CD14-positive monocyte (primary cell): Measurements from ENCODE around the gene AOPEP. TPM values are rescaled to one million over a fixed set of nuclear protein-coding genes. Genes with fewer than 3 reads are reported as not detected.

Experiments used
- DNase-seq, 3 donors: peaks; one replicate each; pipeline ENCODE4 v3.0.0-alpha.2; 2011 to 2022
- H2AFZ ChIP-seq: 2 replicates; pipeline ENCODE4 v1.6.0; 2012; ENCODE audit warnings: mild to moderate bottlenecking, low read depth, low read length, inconsistent platforms; ENCODE audit not compliant: insufficient read depth, poor library complexity, severe bottlenecking
- H3K27ac ChIP-seq, 2 donors: 1 replicate in 1 of 2; 2 replicates in 1 of 2; pipeline ENCODE4 v1.5.1; 2012 to 2013; ENCODE audit warnings: low read length in 2 of 2, control low read depth in 1 of 2, inconsistent platforms in 1 of 2, low read depth in 1 of 2, mild to moderate bottlenecking in 1 of 2
- H3K27me3 ChIP-seq, 2 donors: one replicate each; pipeline versions ENCODE4 v1.6.0 to v1.6.1; 2011 to 2013; ENCODE audit warnings: low read length in 2 of 2; ENCODE audit not compliant: control insufficient read depth in 2 of 2, insufficient read depth in 2 of 2
- H3K36me3 ChIP-seq, 2 donors: replicated peaks in 1 of 2; 1 replicate in 1 of 2; 2 replicates in 1 of 2; pipeline versions ENCODE4 v1.5.1 to v1.6.1; 2012 to 2013; ENCODE audit warnings: low read length in 2 of 2, control low read depth in 1 of 2, inconsistent platforms in 1 of 2, mild to moderate bottlenecking in 1 of 2; ENCODE audit not compliant: insufficient read depth in 2 of 2, control insufficient read depth in 1 of 2
- H3K4me1 ChIP-seq, 2 donors: 1 replicate in 1 of 2; 2 replicates in 1 of 2; pipeline versions ENCODE4 v1.5.1 to v1.6.1; 2012 to 2013; ENCODE audit warnings: low read length in 2 of 2, control low read depth in 1 of 2, inconsistent platforms in 1 of 2, mild to moderate bottlenecking in 1 of 2, moderate library complexity in 1 of 2; ENCODE audit not compliant: insufficient read depth in 2 of 2, control insufficient read depth in 1 of 2
- H3K4me2 ChIP-seq: replicated peaks from 2 replicates; pipeline ENCODE3; 2012; ENCODE audit warnings: low read length, moderate library complexity, mild to moderate bottlenecking; ENCODE audit not compliant: poor library complexity, severe bottlenecking; ENCODE audit errors: extremely low read depth
- H3K4me3 ChIP-seq, 3 experiments: fragments of 200-600 bp in 1 of 3; sonication (generic) in 1 of 3; replicated peaks in 1 of 3; 1 replicate in 2 of 3; 2 replicates in 1 of 3; pipeline ENCODE4 v1.5.1; 2011 to 2013; ENCODE audit warnings: low read length in 3 of 3, mild to moderate bottlenecking in 3 of 3, control low read depth in 2 of 3, low read depth in 2 of 3, inconsistent platforms in 1 of 3, moderate library complexity in 1 of 3
- H3K79me2 ChIP-seq: 2 replicates; pipeline ENCODE4 v1.6.0; 2012; ENCODE audit warnings: mild to moderate bottlenecking, control low read depth, inconsistent platforms, low read length, moderate library complexity; ENCODE audit not compliant: insufficient read depth
- H3K9ac ChIP-seq: 2 replicates; pipeline ENCODE4 v1.6.0; 2017; ENCODE audit warnings: low read length, mild to moderate bottlenecking; ENCODE audit not compliant: insufficient read depth, poor library complexity, severe bottlenecking
- H3K9me3 ChIP-seq, 2 donors: replicated peaks in 1 of 2; 1 replicate in 1 of 2; 2 replicates in 1 of 2; pipeline versions ENCODE4 v1.5.1 to v1.6.1; 2012 to 2013; ENCODE audit warnings: low read length in 2 of 2, control low read depth in 1 of 2; ENCODE audit not compliant: control insufficient read depth in 1 of 2, insufficient read depth in 1 of 2
- H4K20me1 ChIP-seq: 2 replicates; pipeline ENCODE4 v1.6.0; 2012; ENCODE audit warnings: mild to moderate bottlenecking, low read length, control low read depth, moderate library complexity; ENCODE audit not compliant: insufficient read depth
- H3K27ac Mint-ChIP-seq, 7 donors: one replicate each; pipeline ENCODE4 v1.8.0; 2020; ENCODE audit warnings: mild to moderate bottlenecking in 7 of 7, mixed read lengths in 7 of 7, moderate library complexity in 6 of 7, inconsistent platforms in 2 of 7
- H3K27me3 Mint-ChIP-seq, 3 donors: one replicate each; pipeline ENCODE4 v1.8.0; 2021 to 2022; ENCODE audit warnings: low read depth in 3 of 3, mild to moderate bottlenecking in 3 of 3, mixed read lengths in 3 of 3, moderate library complexity in 3 of 3, inconsistent platforms in 1 of 3
- H3K36me3 Mint-ChIP-seq, 2 donors: one replicate each; pipeline ENCODE4 v1.8.0; 2020; ENCODE audit warnings: mixed read lengths in 2 of 2, inconsistent platforms in 1 of 2, mild to moderate bottlenecking in 1 of 2
- H3K4me1 Mint-ChIP-seq: one replicate; pipeline ENCODE4 v1.8.0; 2020; ENCODE audit warnings: mild to moderate bottlenecking, mixed read lengths
- H3K4me3 Mint-ChIP-seq, 2 donors: one replicate each; pipeline ENCODE4 v1.8.0; 2020; ENCODE audit warnings: mild to moderate bottlenecking in 2 of 2, mixed read lengths in 2 of 2, moderate library complexity in 1 of 2
- H3K9me3 Mint-ChIP-seq, 7 donors: one replicate each; pipeline ENCODE4 v1.8.0; 2020 to 2022; ENCODE audit warnings: mixed read lengths in 7 of 7, mild to moderate bottlenecking in 6 of 7, moderate library complexity in 6 of 7, inconsistent platforms in 2 of 7
- WGBS: methylation state at CpG from one replicate; pipeline ENCODE4 v1.1.5; 2013; ENCODE audit warnings: missing lambda C conversion rate; ENCODE audit not compliant: insufficient coverage; 5-methylcytosine and 5-hydroxymethylcytosine counted together
- intact Hi-C, 2 donors: fragments of 100-400 bp; cut with micrococcal nuclease; formaldehyde crosslinking; loops; one replicate each; pipeline versions ENCODE4 v1.15.0 to v1.15.1; 2023
- polyA plus RNA-seq, 3 donors: library from polyadenylated mRNA; depleted of rRNA in 1 of 3; unstranded in 2 of 3; stranded (reverse) in 1 of 3; fragments of 300-500 nt in 2 of 3; fragments of >200 nt in 1 of 3; fragmentation: Illumina TruSeq in 2 of 3; gene quantifications; 1 replicate in 2 of 3; 2 replicates in 1 of 3; pipeline ENCODE4 v1.2.3, GENCODE V29; 2012 to 2021
- TF ChIP-seq, protein P1 (sequence below): fragments of 200-600 bp; IDR thresholded peaks from one replicate; pipeline ENCODE4 v1.8.0; 2022; ENCODE audit warnings: antibody characterized with exemption, mild to moderate bottlenecking

The AOPEP gene
- polyA plus RNA-seq, 3 donors, result 3.0 to 4.1 (median 3.1) TPM

GRCh38 chr9:94993821-94994165, 267.3 kb downstream of the AOPEP start:
- H3K4me1 ChIP-seq, result no peaks in the 10 kb centered on the region
- no peaks in the 10 kb centered on the region for H3K9me3 Mint-ChIP-seq
- intact Hi-C loops, result no loop called here
- no peaks in the 10 kb centered on the region for H3K36me3 ChIP-seq
- no peaks in the 10 kb centered on the region for H3K27me3 ChIP-seq
- H3K36me3 Mint-ChIP-seq, result peaks cover 5% of the 10 kb centered on the region in 2 donors
- H3K27ac Mint-ChIP-seq, result no peak overlapping the region
- H3K9ac ChIP-seq, result no peak overlapping the region
- H3K79me2 ChIP-seq, result no peaks in the 10 kb centered on the region
- TF ChIP-seq, protein P1, sequence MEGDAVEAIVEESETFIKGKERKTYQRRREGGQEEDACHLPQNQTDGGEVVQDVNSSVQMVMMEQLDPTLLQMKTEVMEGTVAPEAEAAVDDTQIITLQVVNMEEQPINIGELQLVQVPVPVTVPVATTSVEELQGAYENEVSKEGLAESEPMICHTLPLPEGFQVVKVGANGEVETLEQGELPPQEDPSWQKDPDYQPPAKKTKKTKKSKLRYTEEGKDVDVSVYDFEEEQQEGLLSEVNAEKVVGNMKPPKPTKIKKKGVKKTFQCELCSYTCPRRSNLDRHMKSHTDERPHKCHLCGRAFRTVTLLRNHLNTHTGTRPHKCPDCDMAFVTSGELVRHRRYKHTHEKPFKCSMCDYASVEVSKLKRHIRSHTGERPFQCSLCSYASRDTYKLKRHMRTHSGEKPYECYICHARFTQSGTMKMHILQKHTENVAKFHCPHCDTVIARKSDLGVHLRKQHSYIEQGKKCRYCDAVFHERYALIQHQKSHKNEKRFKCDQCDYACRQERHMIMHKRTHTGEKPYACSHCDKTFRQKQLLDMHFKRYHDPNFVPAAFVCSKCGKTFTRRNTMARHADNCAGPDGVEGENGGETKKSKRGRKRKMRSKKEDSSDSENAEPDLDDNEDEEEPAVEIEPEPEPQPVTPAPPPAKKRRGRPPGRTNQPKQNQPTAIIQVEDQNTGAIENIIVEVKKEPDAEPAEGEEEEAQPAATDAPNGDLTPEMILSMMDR, result no peak
- no peak overlapping the region for H3K4me3 Mint-ChIP-seq
- H3K9me3 ChIP-seq, result no peaks in the 10 kb centered on the region
- H2AFZ ChIP-seq, result no peak overlapping the region
- DNase-seq, result no peak
- H4K20me1 ChIP-seq, result no peaks in the 10 kb centered on the region
- 93% methylated on average over 7 of the region's 7 CpGs for WGBS
- no peak overlapping the region for H3K4me2 ChIP-seq
- no peak overlapping the region for H3K27ac ChIP-seq
- H3K27me3 Mint-ChIP-seq, result peaks cover 0 to 3% (median 2%) of the 10 kb centered on the region in 3 donors
- H3K4me1 Mint-ChIP-seq, result no peaks in the 10 kb centered on the region
- H3K4me3 ChIP-seq, result no peak overlapping the region

GRCh38 chr9:94995048-94995693, 268.7 kb downstream of the AOPEP start:
- WGBS, result 100% methylated on average over 1 of the region's 3 CpGs
- Histone ChIP-seq H3K27ac (no peak overlapping the region), H3K4me2 (no peak overlapping the region), H3K9ac (no peak overlapping the region), H3K4me3 (no peak overlapping the region), H3K4me1 (no peaks in the 10 kb centered on the region), H3K9me3 (no peaks in the 10 kb centered on the region), H4K20me1 (no peaks in the 10 kb centered on the region), H3K79me2 (no peaks in the 10 kb centered on the region), H3K36me3 (no peaks in the 10 kb centered on the region), H2AFZ (no peak overlapping the region), H3K27me3 (no peaks in the 10 kb centered on the region)
- Mint-ChIP-seq H3K36me3 (peaks cover 5% of the 10 kb centered on the region in 2 donors), H3K27ac (no peak overlapping the region), H3K27me3 (peaks cover 2 to 8% (median 3%) of the 10 kb centered on the region in 3 donors), H3K9me3 (no peaks in the 10 kb centered on the region), H3K4me1 (peaks cover 2% of the 10 kb centered on the region), H3K4me3 (no peak overlapping the region)
- TF ChIP-seq, protein P1, result no peak
- intact Hi-C loops, result no loop called here
- DNase-seq, result no peak
